Fibroblast of lung (primary cell): Measurements from ENCODE around the gene FAM222B. TPM values are rescaled to one million over a fixed set of nuclear protein-coding genes. Genes with fewer than 3 reads are reported as not detected.

Experiments
- DNase-seq, 2 donors: peaks; one replicate each; pipeline versions ENCODE4 v3.0.0 to v3.0.0-alpha.2; 2010; ENCODE audit warnings: low read depth in 2 of 2
- H2AFZ ChIP-seq: 2 replicates; pipeline ENCODE4 v1.5.1; 2012; ENCODE audit warnings: low read length, control low read depth, inconsistent platforms
- H3K27ac ChIP-seq: 2 replicates; pipeline ENCODE4 v1.5.1; 2011; ENCODE audit warnings: low read length, control low read depth; ENCODE audit not compliant: insufficient read depth
- H3K27me3 ChIP-seq: 2 replicates; pipeline ENCODE4 v1.5.1; 2011; ENCODE audit warnings: mild to moderate bottlenecking, low read length; ENCODE audit not compliant: control insufficient read depth, insufficient read depth
- H3K36me3 ChIP-seq: 2 replicates; pipeline ENCODE4 v1.5.1; 2011; ENCODE audit warnings: low read length; ENCODE audit not compliant: control insufficient read depth, insufficient read depth
- H3K4me1 ChIP-seq: 2 replicates; pipeline ENCODE4 v1.5.1; 2011; ENCODE audit warnings: low read length; ENCODE audit not compliant: control insufficient read depth, insufficient read depth; ENCODE audit errors: extremely low read depth
- H3K4me2 ChIP-seq: 2 replicates; pipeline ENCODE4 v1.5.1; 2011; ENCODE audit warnings: low read length, control low read depth; ENCODE audit not compliant: insufficient read depth; ENCODE audit errors: extremely low read depth
- H3K4me3 ChIP-seq, 4 experiments: fragments of 200-600 bp in 1 of 4; sonication (generic) in 1 of 4; replicated peaks in 1 of 4; 2 replicates each; pipeline ENCODE4 v1.5.1; 2011 to 2016; ENCODE audit warnings: low read length in 4 of 4, low read depth in 3 of 4, mild to moderate bottlenecking in 3 of 4, control low read depth in 2 of 4, inconsistent platforms in 1 of 4, mixed read lengths in 1 of 4; ENCODE audit not compliant: insufficient read depth in 1 of 4; ENCODE audit errors: control extremely low read depth in 1 of 4
- H3K79me2 ChIP-seq: 2 replicates; pipeline ENCODE4 v1.5.1; 2012; ENCODE audit warnings: mild to moderate bottlenecking, low read length, inconsistent platforms; ENCODE audit not compliant: control insufficient read depth, insufficient read depth
- H3K9ac ChIP-seq: 2 replicates; pipeline ENCODE4 v1.5.1; 2011; ENCODE audit warnings: mild to moderate bottlenecking, low read length, control low read depth; ENCODE audit not compliant: insufficient read depth
- H3K9me3 ChIP-seq: 2 replicates; pipeline ENCODE4 v1.5.1; 2012; ENCODE audit warnings: low read depth, low read length; ENCODE audit not compliant: control insufficient read depth, insufficient read depth
- H4K20me1 ChIP-seq: 2 replicates; pipeline ENCODE4 v1.5.1; 2011; ENCODE audit warnings: low read length; ENCODE audit not compliant: control insufficient read depth, insufficient read depth; ENCODE audit errors: extremely low read depth
- EZH2 ChIP-seq: IDR thresholded peaks from 2 replicates; pipeline ENCODE4 v1.5.1; 2012; ENCODE audit warnings: low read length, control low read depth, mild to moderate bottlenecking; ENCODE audit errors: missing control alignments
- polyA plus RNA-seq, 2 donors: library from polyadenylated mRNA; depleted of rRNA in 1 of 2; stranded (reverse) in 1 of 2; unstranded in 1 of 2; fragments of >200 nt; gene quantifications; 2 replicates each; pipeline ENCODE4 v1.2.1, GENCODE V29; 2011 to 2012; ENCODE audit warnings: missing spikeins in 1 of 2
- total RNA-seq: library from RNA; depleted of rRNA; stranded (reverse); fragments of >200 nt; gene quantifications from 2 replicates; pipeline ENCODE4 v1.2.1, GENCODE V29; 2014
- TF ChIP-seq, protein P1 (sequence below), 2 donors: IDR thresholded peaks in 1 of 2; conservative IDR thresholded peaks in 1 of 2; 1 replicate in 1 of 2; 2 replicates in 1 of 2; pipeline ENCODE4 v1.5.1; 2011 to 2012; ENCODE audit warnings: low read length in 2 of 2, control low read depth in 1 of 2, inconsistent platforms in 1 of 2, low read depth in 1 of 2, mild to moderate bottlenecking in 1 of 2

Gene FAM222B
- total and polyA plus RNA-seq, 2 donors (not counting 1 experiment from before 2014, with no cell fraction given): 2.8 to 9.0 TPM

DNA sequence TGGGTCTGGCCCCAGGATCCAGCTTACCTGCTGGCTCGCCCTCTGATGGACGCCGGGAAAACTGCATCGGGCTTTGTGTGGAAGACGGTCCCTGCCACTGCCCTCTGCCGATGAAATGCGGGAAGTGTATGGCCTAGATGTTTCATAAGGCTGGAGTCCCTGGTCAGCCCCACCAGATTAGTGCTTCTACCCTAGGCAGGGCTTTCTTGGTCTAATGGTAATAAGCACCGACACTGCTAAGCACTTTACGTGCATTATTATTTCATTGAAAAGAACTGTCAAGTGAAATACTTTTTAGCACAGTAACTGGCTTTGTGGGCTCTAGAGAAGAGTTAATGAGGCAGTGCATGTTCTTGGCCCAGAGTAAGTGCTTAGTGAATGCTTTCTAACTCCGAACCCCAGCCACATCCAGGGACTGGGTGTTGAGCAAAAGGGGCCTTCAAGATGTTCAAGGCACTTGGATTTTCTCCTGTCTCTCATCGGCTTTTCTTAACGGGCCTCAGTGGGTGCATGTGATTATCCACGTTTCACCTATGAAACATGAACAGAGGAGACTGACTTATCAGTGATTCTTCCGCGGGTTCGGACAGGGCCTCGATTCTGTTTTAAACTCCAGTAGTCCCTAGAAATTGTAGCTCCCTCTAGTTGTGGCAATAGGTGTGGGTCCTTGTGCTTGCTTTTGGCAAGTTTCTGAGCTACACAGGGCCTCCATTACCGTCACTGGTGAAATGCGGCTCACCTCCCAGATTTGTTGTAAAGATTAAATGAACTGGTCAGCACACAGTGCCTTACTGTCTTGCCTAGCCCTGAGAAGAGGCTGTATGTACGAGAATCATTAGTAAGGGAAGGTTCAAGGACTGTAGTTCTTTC is 92.2 kb downstream of the FAM222B start:
- Histone ChIP-seq H3K36me3 (peaks cover 33% of the 10 kb centered on the region), H3K27me3 (no peaks in the 10 kb centered on the region), H3K4me1 (peaks cover 9% of the 10 kb centered on the region), H3K4me2 (no peak overlapping the region), H3K79me2 (peaks cover 26% of the 10 kb centered on the region), H3K9me3 (no peaks in the 10 kb centered on the region), H3K4me3 (no peak overlapping the region), H4K20me1 (no peaks in the 10 kb centered on the region), H2AFZ (no peak overlapping the region), H3K27ac (no peak overlapping the region), H3K9ac (no peak overlapping the region)
- TF ChIP-seq, protein P1, sequence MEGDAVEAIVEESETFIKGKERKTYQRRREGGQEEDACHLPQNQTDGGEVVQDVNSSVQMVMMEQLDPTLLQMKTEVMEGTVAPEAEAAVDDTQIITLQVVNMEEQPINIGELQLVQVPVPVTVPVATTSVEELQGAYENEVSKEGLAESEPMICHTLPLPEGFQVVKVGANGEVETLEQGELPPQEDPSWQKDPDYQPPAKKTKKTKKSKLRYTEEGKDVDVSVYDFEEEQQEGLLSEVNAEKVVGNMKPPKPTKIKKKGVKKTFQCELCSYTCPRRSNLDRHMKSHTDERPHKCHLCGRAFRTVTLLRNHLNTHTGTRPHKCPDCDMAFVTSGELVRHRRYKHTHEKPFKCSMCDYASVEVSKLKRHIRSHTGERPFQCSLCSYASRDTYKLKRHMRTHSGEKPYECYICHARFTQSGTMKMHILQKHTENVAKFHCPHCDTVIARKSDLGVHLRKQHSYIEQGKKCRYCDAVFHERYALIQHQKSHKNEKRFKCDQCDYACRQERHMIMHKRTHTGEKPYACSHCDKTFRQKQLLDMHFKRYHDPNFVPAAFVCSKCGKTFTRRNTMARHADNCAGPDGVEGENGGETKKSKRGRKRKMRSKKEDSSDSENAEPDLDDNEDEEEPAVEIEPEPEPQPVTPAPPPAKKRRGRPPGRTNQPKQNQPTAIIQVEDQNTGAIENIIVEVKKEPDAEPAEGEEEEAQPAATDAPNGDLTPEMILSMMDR (conservative IDR thresholded peaks at IDR 0.05 in 1 of 2, IDR thresholded peaks at IDR 0.05 in 1 of 2; ENCODE audit: low read depth in 1 of 2, low read length in 2 of 2): peak; percentile 99 to 100
- no peak for TF ChIP-seq EZH2
- peak; percentile 85 to 93 for DNase-seq

DNA sequence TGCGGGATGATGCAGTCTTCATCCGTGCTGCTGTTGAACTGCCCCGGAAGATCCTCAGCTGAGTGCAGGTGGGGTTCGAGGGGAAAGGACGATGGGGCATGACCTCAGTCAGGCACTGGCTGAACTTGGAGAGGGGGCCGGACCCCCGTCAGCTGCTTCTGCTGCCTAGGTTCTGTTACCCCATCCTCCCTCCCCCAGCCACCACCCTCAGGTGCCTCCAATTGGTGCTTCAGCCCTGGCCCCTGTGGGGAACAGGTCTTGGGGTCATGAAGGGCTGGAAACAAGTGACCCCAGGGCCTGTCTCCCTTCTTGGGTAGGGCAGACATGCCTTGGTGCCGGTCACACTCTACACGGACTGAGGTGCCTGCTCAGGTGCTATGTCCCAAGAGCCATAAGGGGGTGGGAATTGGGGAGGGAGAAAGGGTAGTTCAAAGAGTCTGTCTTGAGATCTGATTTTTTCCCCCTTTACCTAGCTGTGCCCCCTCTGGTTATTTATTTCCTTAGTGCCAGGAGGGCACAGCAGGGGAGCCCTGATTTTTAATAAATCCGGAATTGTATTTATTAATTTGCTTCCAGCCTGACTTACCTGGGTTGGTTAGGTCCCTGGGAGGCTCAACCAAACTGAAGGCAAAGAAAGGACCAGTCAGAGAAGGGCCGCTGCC is 92.9 kb downstream of the FAM222B start:
- Histone ChIP-seq H3K4me1 (peaks cover 9% of the 10 kb centered on the region), H3K27me3 (no peaks in the 10 kb centered on the region), H3K79me2 (peaks cover 34% of the 10 kb centered on the region), H3K9me3 (no peaks in the 10 kb centered on the region), H3K36me3 (peaks cover 33% of the 10 kb centered on the region), H3K9ac (no peak overlapping the region), H3K4me3 (peak overlapping the region in 1 of 4 experiments; percentile 10), H2AFZ (no peak overlapping the region), H3K4me2 (no peak overlapping the region), H3K27ac (no peak overlapping the region), H4K20me1 (no peaks in the 10 kb centered on the region)
- no peak for TF ChIP-seq EZH2
- TF ChIP-seq, protein P1 (conservative IDR thresholded peaks at IDR 0.05 in 1 of 2, IDR thresholded peaks at IDR 0.05 in 1 of 2; ENCODE audit: low read depth in 1 of 2, low read length in 2 of 2): no peak
- no peak for DNase-seq

DNA sequence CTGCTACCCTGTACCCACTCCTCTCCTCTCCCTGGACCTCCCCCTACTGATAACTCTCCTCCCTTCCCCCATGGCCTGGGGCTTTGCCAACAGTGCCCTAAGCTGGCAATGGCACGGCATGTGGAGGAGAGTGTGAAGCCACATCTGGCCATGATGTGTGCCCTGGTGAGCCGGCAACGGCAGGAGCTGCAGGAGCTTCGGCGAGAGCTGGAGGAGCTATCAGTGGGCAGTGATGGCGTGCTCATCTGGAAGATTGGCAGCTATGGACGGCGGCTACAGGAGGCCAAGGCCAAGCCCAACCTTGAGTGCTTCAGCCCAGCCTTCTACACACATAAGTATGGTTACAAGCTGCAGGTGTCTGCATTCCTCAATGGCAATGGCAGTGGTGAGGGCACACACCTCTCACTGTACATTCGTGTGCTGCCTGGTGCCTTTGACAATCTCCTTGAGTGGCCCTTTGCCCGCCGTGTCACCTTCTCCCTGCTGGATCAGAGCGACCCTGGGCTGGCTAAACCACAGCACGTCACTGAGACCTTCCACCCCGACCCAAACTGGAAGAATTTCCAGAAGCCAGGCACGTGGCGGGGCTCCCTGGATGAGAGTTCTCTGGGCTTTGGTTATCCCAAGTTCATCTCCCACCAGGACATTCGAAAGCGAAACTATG is 93.6 kb downstream of the FAM222B start:
- TF ChIP-seq EZH2: no peak
- TF ChIP-seq, protein P1 (conservative IDR thresholded peaks at IDR 0.05 in 1 of 2, IDR thresholded peaks at IDR 0.05 in 1 of 2; ENCODE audit: low read depth in 1 of 2, low read length in 2 of 2): no peak
- Histone ChIP-seq H3K4me1 (peaks cover 9% of the 10 kb centered on the region), H4K20me1 (no peaks in the 10 kb centered on the region), H3K9me3 (no peaks in the 10 kb centered on the region), H3K27ac (no peak overlapping the region), H3K36me3 (peaks cover 33% of the 10 kb centered on the region), H3K79me2 (peaks cover 39% of the 10 kb centered on the region), H2AFZ (no peak overlapping the region), H3K4me2 (no peak overlapping the region), H3K4me3 (no peak overlapping the region), H3K27me3 (no peaks in the 10 kb centered on the region), H3K9ac (no peak overlapping the region)
- DNase-seq: no peak
